Keratinocyte (primary cell): ENCODE results near the gene PRKCI. TPM values are rescaled to one million over a fixed set of nuclear protein-coding genes. Genes with fewer than 3 reads are reported as not detected.

Source experiments
- DNase-seq: peaks from one replicate; pipeline ENCODE4 v3.0.0-alpha.2; 2011; ENCODE audit warnings: low read depth, missing footprints, low spot score
- FAIRE-seq: peaks from 2 replicates; lab custom pipeline; 2011; peaks lifted over from hg19 to GRCh38; lab: Jason Lieb, UNC
- H2AFZ ChIP-seq: 2 replicates; pipeline ENCODE4 v1.6.0; 2012; ENCODE audit warnings: low read length, control low read depth, inconsistent platforms; ENCODE audit not compliant: control insufficient read depth
- H3K27ac ChIP-seq: 2 replicates; pipeline ENCODE4 v1.5.1; 2011; ENCODE audit warnings: low read length; ENCODE audit not compliant: control insufficient read depth, insufficient read depth
- H3K27me3 ChIP-seq: 3 replicates; pipeline ENCODE4 v1.6.0; 2011; ENCODE audit warnings: low read length; ENCODE audit not compliant: control insufficient read depth, insufficient read depth; ENCODE audit errors: extremely low read depth
- H3K36me3 ChIP-seq, 2 experiments: 2 replicates in 1 of 2; 3 replicates in 1 of 2; pipeline ENCODE4 v1.5.1; 2011; ENCODE audit warnings: low read length in 2 of 2, mild to moderate bottlenecking in 1 of 2; ENCODE audit not compliant: control insufficient read depth in 2 of 2, insufficient read depth in 2 of 2; ENCODE audit errors: extremely low read depth in 1 of 2
- H3K4me1 ChIP-seq: 3 replicates; pipeline ENCODE4 v1.5.1; 2011; ENCODE audit warnings: low read length; ENCODE audit not compliant: control insufficient read depth, insufficient read depth; ENCODE audit errors: extremely low read depth
- H3K4me2 ChIP-seq: 3 replicates; pipeline ENCODE4 v1.6.0; 2011; ENCODE audit warnings: low read depth, low read length; ENCODE audit not compliant: control insufficient read depth, insufficient read depth; ENCODE audit errors: extremely low read depth
- H3K4me3 ChIP-seq, 3 experiments: fragments of 200-600 bp in 1 of 3; sonication (generic) in 1 of 3; 2 replicates in 2 of 3; 3 replicates in 1 of 3; pipeline ENCODE4 v1.5.1; 2011 to 2016; ENCODE audit warnings: low read length in 3 of 3, mild to moderate bottlenecking in 3 of 3, control low read depth in 2 of 3, inconsistent platforms in 1 of 3, low read depth in 1 of 3, mixed read lengths in 1 of 3, mixed run types in 1 of 3, moderate library complexity in 1 of 3; ENCODE audit not compliant: control insufficient read depth in 2 of 3, insufficient read depth in 2 of 3; ENCODE audit errors: extremely low read depth in 1 of 3
- H3K79me2 ChIP-seq: 2 replicates; pipeline ENCODE4 v1.6.0; 2012; ENCODE audit warnings: low read length; ENCODE audit not compliant: control insufficient read depth, insufficient read depth
- H3K9ac ChIP-seq: 3 replicates; pipeline ENCODE4 v1.6.0; 2011; ENCODE audit warnings: low read length; ENCODE audit not compliant: control insufficient read depth, insufficient read depth; ENCODE audit errors: extremely low read depth
- H3K9me1 ChIP-seq: 3 replicates; pipeline ENCODE4 v1.6.0; 2011; ENCODE audit warnings: low read length; ENCODE audit not compliant: control insufficient read depth, insufficient read depth; ENCODE audit errors: extremely low read depth
- H3K9me3 ChIP-seq: 2 replicates; pipeline ENCODE4 v1.5.1; 2012; ENCODE audit warnings: low read depth, low read length; ENCODE audit not compliant: control insufficient read depth
- H4K20me1 ChIP-seq: 3 replicates; pipeline ENCODE4 v1.6.0; 2011; ENCODE audit warnings: low read length; ENCODE audit not compliant: control insufficient read depth, insufficient read depth; ENCODE audit errors: extremely low read depth
- CTCF ChIP-seq, 3 experiments: IDR thresholded peaks in 1 of 3; conservative IDR thresholded peaks in 1 of 3; optimal IDR thresholded peaks in 1 of 3; 2 replicates in 2 of 3; 3 replicates in 1 of 3; pipeline versions ENCODE3 to v1.5.1; 2011; ENCODE audit warnings: low read length in 3 of 3, mild to moderate bottlenecking in 3 of 3, moderate library complexity in 2 of 3, control low read depth in 1 of 3, inconsistent platforms in 1 of 3; ENCODE audit not compliant: insufficient read depth in 2 of 3; ENCODE audit errors: extremely low read depth in 1 of 3
- EZH2 ChIP-seq: IDR thresholded peaks from one replicate; pipeline ENCODE4 v1.6.1; 2012; ENCODE audit warnings: inconsistent platforms, mild to moderate bottlenecking, low read length, moderate library complexity
- dilution Hi-C: fragments of 300-500 bp; cut with MboI; formaldehyde crosslinking; loops from one replicate; pipeline ENCODE4 v1.7.0; 2020; ENCODE audit warnings: low sequenced_read_pairs; ENCODE audit not compliant: extremely low pct_ligation_motif_present
- polyA plus RNA-seq, 5 experiments: library from polyadenylated mRNA; depleted of rRNA in 3 of 5; stranded (reverse) in 3 of 5; stranded (forward) in 1 of 5; unstranded in 1 of 5; fragments of >200 nt; gene quantifications; 1 replicate in 1 of 5; 2 replicates in 3 of 5; 3 replicates in 1 of 5; pipeline versions ENCODE4 v1.2.1 to v1.2.3, GENCODE V29; 2011 to 2012; ENCODE audit warnings: missing spikeins in 2 of 5, low read depth in 1 of 5, low replicate concordance in 1 of 5

The PRKCI gene
- polyA plus RNA-seq, 1 donor (not counting 4 experiments of a cell fraction or from before 2014, with no cell fraction given) = 53.5 TPM

- dilution Hi-C loops = no loop called here
- Histone ChIP-seq H3K9me3 (no peaks in the 10 kb centered on the region), H3K9ac (no peak overlapping the region), H3K36me3 (no peaks in the 10 kb centered on the region), H3K79me2 (no peaks in the 10 kb centered on the region), H3K9me1 (no peaks in the 10 kb centered on the region), H3K4me1 (no peaks in the 10 kb centered on the region), H3K27me3 (no peaks in the 10 kb centered on the region), H3K27ac (no peak overlapping the region), H3K4me2 (no peak overlapping the region), H3K4me3 (no peak overlapping the region), H2AFZ (no peak overlapping the region), H4K20me1 (no peaks in the 10 kb centered on the region)
- TF ChIP-seq EZH2 (no peak), CTCF (optimal IDR thresholded peaks at IDR 0.05 in 1 of 3, IDR thresholded peaks at IDR 0.05 in 1 of 3, conservative IDR thresholded peaks at IDR 0.05 in 1 of 3; ENCODE audit: extremely low read depth in 1 of 3, insufficient read depth in 2 of 3, low read length in 3 of 3) (no peak)
- FAIRE-seq (no peak), DNase-seq (no peak)
Measured at GRCh38 chr3:170350515-170351413, 128.5 kb downstream of the PRKCI start.

- Histone ChIP-seq H3K27ac (no peak overlapping the region), H3K27me3 (no peaks in the 10 kb centered on the region), H3K4me1 (peaks cover 5% of the 10 kb centered on the region), H3K79me2 (no peaks in the 10 kb centered on the region), H3K36me3 (no peaks in the 10 kb centered on the region), H2AFZ (no peak overlapping the region), H3K4me2 (no peak overlapping the region), H3K9me3 (no peaks in the 10 kb centered on the region), H4K20me1 (no peaks in the 10 kb centered on the region), H3K4me3 (no peak overlapping the region), H3K9ac (no peak overlapping the region), H3K9me1 (no peaks in the 10 kb centered on the region)
- dilution Hi-C loops = no loop called here
- TF ChIP-seq EZH2 = no peak
- TF ChIP-seq CTCF (optimal IDR thresholded peaks at IDR 0.05 in 1 of 3, IDR thresholded peaks at IDR 0.05 in 1 of 3, conservative IDR thresholded peaks at IDR 0.05 in 1 of 3; ENCODE audit: extremely low read depth in 1 of 3, insufficient read depth in 2 of 3, low read length in 3 of 3) = no peak
- FAIRE-seq = no peak
- DNase-seq = no peak
Measured at GRCh38 chr3:170352936-170353335, 130.7 kb downstream of the PRKCI start.
